Mucosa of stomach (tissue), 1 donor: Measurements from ENCODE around the gene HK3.

Experiments
- H3K27me3 ChIP-seq: one replicate; pipeline ENCODE4 v1.7.0; 2013; ENCODE audit warnings: mild to moderate bottlenecking, low read length; ENCODE audit not compliant: control insufficient read depth, insufficient read depth
- H3K36me3 ChIP-seq: one replicate; pipeline ENCODE4 v1.7.0; 2013; ENCODE audit warnings: low read length; ENCODE audit not compliant: control insufficient read depth, insufficient read depth
- H3K4me1 ChIP-seq: one replicate; pipeline ENCODE4 v1.7.0; 2013; ENCODE audit warnings: mild to moderate bottlenecking, low read length; ENCODE audit not compliant: control insufficient read depth, insufficient read depth
- H3K4me3 ChIP-seq: one replicate; pipeline ENCODE4 v1.7.0; 2013; ENCODE audit warnings: low read length
- H3K9ac ChIP-seq: one replicate; pipeline ENCODE4 v1.7.0; 2013; ENCODE audit warnings: mild to moderate bottlenecking, low read length, moderate library complexity
- H3K9me3 ChIP-seq: one replicate; pipeline ENCODE4 v1.7.0; 2013; ENCODE audit warnings: mild to moderate bottlenecking, low read length, moderate library complexity; ENCODE audit not compliant: control insufficient read depth
- donor health status: Pancreatic carcinoma.

Gene HK3

GRCh38 chr5:176870110-176870591, 29.0 kb downstream of the HK3 start:
- no peaks in the 10 kb centered on the region for H3K9me3 ChIP-seq

GRCh38 chr5:176869501-176870109, 29.5 kb downstream of the HK3 start:
- Histone ChIP-seq H3K27me3 (peaks cover 26% of the 10 kb centered on the region), H3K9ac (no peak overlapping the region), H3K36me3 (no peaks in the 10 kb centered on the region), H3K4me1 (no peaks in the 10 kb centered on the region), H3K9me3 (no peaks in the 10 kb centered on the region), H3K4me3 (no peak overlapping the region)

More at GRCh38 chr5:176870110-176870591, 29.0 kb downstream of the HK3 start:
- peaks cover 25% of the 10 kb centered on the region for H3K27me3 ChIP-seq
- H3K4me3 ChIP-seq = no peak overlapping the region
- H3K36me3 ChIP-seq = no peaks in the 10 kb centered on the region
- H3K9ac ChIP-seq = no peak overlapping the region
- no peaks in the 10 kb centered on the region for H3K4me1 ChIP-seq

GRCh38 chr5:176868731-176869130, 30.4 kb downstream of the HK3 start:
- no peaks in the 10 kb centered on the region for H3K4me1 ChIP-seq
- peaks cover 26% of the 10 kb centered on the region for H3K27me3 ChIP-seq
- H3K36me3 ChIP-seq = no peaks in the 10 kb centered on the region
- no peak overlapping the region for H3K9ac ChIP-seq
- H3K4me3 ChIP-seq = no peak overlapping the region
- no peaks in the 10 kb centered on the region for H3K9me3 ChIP-seq

GRCh38 chr5:176868126-176868525, 31.0 kb downstream of the HK3 start:
- Histone ChIP-seq H3K27me3 (peaks cover 30% of the 10 kb centered on the region), H3K4me1 (no peaks in the 10 kb centered on the region), H3K36me3 (no peaks in the 10 kb centered on the region), H3K9me3 (no peaks in the 10 kb centered on the region), H3K4me3 (no peak overlapping the region), H3K9ac (no peak overlapping the region)

- H3K36me3 ChIP-seq = no peaks in the 10 kb centered on the region
- no peaks in the 10 kb centered on the region for H3K9me3 ChIP-seq
- no peaks in the 10 kb centered on the region for H3K4me1 ChIP-seq
- peaks cover 41% of the 10 kb centered on the region for H3K27me3 ChIP-seq
- H3K4me3 ChIP-seq = no peak overlapping the region
- H3K9ac ChIP-seq = no peak overlapping the region
These were observed 32.3 kb downstream of the HK3 start for GRCh38 chr5:176866707-176867310.

GRCh38 chr5:176865964-176866363, 33.2 kb downstream of the HK3 start:
- Histone ChIP-seq H3K4me1 (no peaks in the 10 kb centered on the region), H3K9ac (no peak overlapping the region), H3K9me3 (no peaks in the 10 kb centered on the region), H3K36me3 (no peaks in the 10 kb centered on the region), H3K4me3 (no peak overlapping the region), H3K27me3 (peaks cover 46% of the 10 kb centered on the region)

GRCh38 chr5:176864755-176865154, 34.4 kb downstream of the HK3 start:
- Histone ChIP-seq H3K27me3 (peaks cover 46% of the 10 kb centered on the region), H3K4me1 (no peaks in the 10 kb centered on the region), H3K9ac (no peak overlapping the region), H3K36me3 (no peaks in the 10 kb centered on the region), H3K9me3 (no peaks in the 10 kb centered on the region), H3K4me3 (no peak overlapping the region)

GRCh38 chr5:176863765-176864098, 35.4 kb downstream of the HK3 start:
- Histone ChIP-seq H3K9ac (no peak overlapping the region), H3K27me3 (peaks cover 46% of the 10 kb centered on the region)

GRCh38 chr5:176863041-176863764, 35.9 kb downstream of the HK3 start:
- Histone ChIP-seq H3K9ac (no peak overlapping the region), H3K4me3 (no peak overlapping the region), H3K4me1 (no peaks in the 10 kb centered on the region), H3K9me3 (no peaks in the 10 kb centered on the region), H3K36me3 (no peaks in the 10 kb centered on the region), H3K27me3 (peaks cover 46% of the 10 kb centered on the region)

More at GRCh38 chr5:176863765-176864098, 35.4 kb downstream of the HK3 start:
- Histone ChIP-seq H3K4me3 (no peak overlapping the region), H3K9me3 (no peaks in the 10 kb centered on the region), H3K36me3 (no peaks in the 10 kb centered on the region), H3K4me1 (no peaks in the 10 kb centered on the region)

GRCh38 chr5:176862330-176862995, 36.7 kb downstream of the HK3 start:
- H3K36me3 ChIP-seq = no peaks in the 10 kb centered on the region
- no peaks in the 10 kb centered on the region for H3K4me1 ChIP-seq
- H3K4me3 ChIP-seq = no peak overlapping the region
- H3K9me3 ChIP-seq = no peaks in the 10 kb centered on the region
- H3K27me3 ChIP-seq = peaks cover 43% of the 10 kb centered on the region
- H3K9ac ChIP-seq = no peak overlapping the region

- Histone ChIP-seq H3K27me3 (peaks cover 34% of the 10 kb centered on the region), H3K36me3 (no peaks in the 10 kb centered on the region), H3K4me1 (no peaks in the 10 kb centered on the region), H3K9ac (no peak overlapping the region), H3K4me3 (no peak overlapping the region), H3K9me3 (no peaks in the 10 kb centered on the region)
These were observed 37.9 kb downstream of the HK3 start for GRCh38 chr5:176861276-176861675.

- Histone ChIP-seq H3K36me3 (no peaks in the 10 kb centered on the region), H3K9ac (no peak overlapping the region), H3K4me1 (no peaks in the 10 kb centered on the region), H3K9me3 (no peaks in the 10 kb centered on the region), H3K27me3 (peaks cover 26% of the 10 kb centered on the region), H3K4me3 (no peak overlapping the region)
These were observed 38.8 kb downstream of the HK3 start for GRCh38 chr5:176860381-176860780.
